Lower leg skin (tissue), 3 donors: ENCODE data around the gene LYL1.

Source experiments
- CTCF ChIP-seq, 3 donors: fragments of 450-650 bp; IDR thresholded peaks; one replicate each; pipeline ENCODE4 v1.5.1; 2016; ENCODE audit warnings: antibody characterized with exemption in 3 of 3, mild to moderate bottlenecking in 3 of 3, moderate library complexity in 2 of 3
- POLR2A ChIP-seq, 2 donors: fragments of 450-650 bp; IDR thresholded peaks; one replicate each; pipeline ENCODE4 v1.6.1; 2016 to 2017; ENCODE audit warnings: antibody characterized with exemption in 2 of 2, mild to moderate bottlenecking in 1 of 2, moderate library complexity in 1 of 2

DNA sequence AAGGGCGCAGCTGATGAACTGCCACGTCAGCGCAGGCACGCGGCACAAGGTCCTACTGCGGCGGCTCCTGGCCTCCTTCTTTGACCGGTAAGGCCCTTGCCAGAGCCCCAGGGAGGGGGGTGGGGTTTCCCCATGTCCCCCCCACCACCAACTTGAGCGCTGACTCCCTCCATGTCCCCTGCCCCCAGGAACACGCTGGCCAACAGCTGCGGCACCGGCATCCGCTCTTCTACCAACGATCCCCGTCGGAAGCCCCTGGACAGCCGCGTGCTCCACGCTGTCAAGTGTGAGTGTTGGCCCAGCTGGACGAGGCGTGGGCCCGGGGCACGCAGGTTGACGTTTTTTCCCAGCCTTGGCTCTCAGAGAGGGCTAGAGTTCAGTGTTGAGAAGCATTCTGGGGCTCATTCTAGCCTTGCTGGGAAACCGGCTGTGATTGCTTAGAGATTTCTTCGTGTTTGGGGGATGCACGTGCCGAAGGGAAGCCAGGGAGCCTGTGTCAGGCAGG lies 34.7 kb upstream of the LYL1 start:
- no peak for TF ChIP-seq CTCF (IDR thresholded peaks at IDR 0.05)
- TF ChIP-seq POLR2A (IDR thresholded peaks at IDR 0.05) = no peak
